ENCODE measurements around the gene NINJ1.

The NINJ1 gene

GRCh38 chr9:93087971-93088655 lies 45.9 kb downstream of the NINJ1 start:
- no peak for DNase-seq (ENCODE audit: low read depth, low spot score)

GRCh38 chr9:93086447-93087224 lies 47.4 kb downstream of the NINJ1 start:
- DNase-seq (ENCODE audit: low read depth, low spot score), result no peak

GRCh38 chr9:93085676-93086075 lies 48.4 kb downstream of the NINJ1 start:
- DNase-seq (ENCODE audit: low read depth, low spot score), result no peak

GRCh38 chr9:93084471-93084881 lies 49.6 kb downstream of the NINJ1 start:
- DNase-seq (ENCODE audit: low read depth, low spot score), result no peak

- no peak for DNase-seq (ENCODE audit: low read depth, low spot score)
Measured at GRCh38 chr9:93083592-93084470, 50.2 kb downstream of the NINJ1 start.

- DNase-seq (ENCODE audit: low read depth, low spot score), result no peak
Measured at GRCh38 chr9:93082841-93083411, 51.1 kb downstream of the NINJ1 start.

GRCh38 chr9:93081931-93082330 lies 52.1 kb downstream of the NINJ1 start:
- no peak for DNase-seq (ENCODE audit: low read depth, low spot score)

GRCh38 chr9:93081081-93081529 lies 52.9 kb downstream of the NINJ1 start:
- no peak for DNase-seq (ENCODE audit: low read depth, low spot score)

GRCh38 chr9:93080406-93080805 lies 53.6 kb downstream of the NINJ1 start:
- no peak for DNase-seq (ENCODE audit: low read depth, low spot score)

- DNase-seq (ENCODE audit: low read depth, low spot score), result no peak
Measured at GRCh38 chr9:93079371-93079770, 54.7 kb downstream of the NINJ1 start.

GRCh38 chr9:93077811-93078210 lies 56.2 kb downstream of the NINJ1 start:
- no peak for DNase-seq (ENCODE audit: low read depth, low spot score)

- DNase-seq (ENCODE audit: low read depth, low spot score), result no peak
Measured at GRCh38 chr9:93077367-93077766, 56.7 kb downstream of the NINJ1 start.

- DNase-seq (ENCODE audit: low read depth, low spot score), result no peak
Measured at GRCh38 chr9:93076792-93077128, 57.3 kb downstream of the NINJ1 start.

GRCh38 chr9:93076101-93076791 lies 57.8 kb downstream of the NINJ1 start:
- DNase-seq (ENCODE audit: low read depth, low spot score), result no peak

GRCh38 chr9:93072383-93072795 lies 61.7 kb downstream of the NINJ1 start:
- no peak for DNase-seq (ENCODE audit: low read depth, low spot score)
